ENCODE data around the gene APOA4.

Gene APOA4

GRCh38 chr11:116823031-116823843 lies at the start of gene APOA4:
TSS of gene APOA4 (minus strand) at chr11:116823304. CDS start at chr11:116823191, 113 bp downstream.
- no peak for DNase-seq

DNA sequence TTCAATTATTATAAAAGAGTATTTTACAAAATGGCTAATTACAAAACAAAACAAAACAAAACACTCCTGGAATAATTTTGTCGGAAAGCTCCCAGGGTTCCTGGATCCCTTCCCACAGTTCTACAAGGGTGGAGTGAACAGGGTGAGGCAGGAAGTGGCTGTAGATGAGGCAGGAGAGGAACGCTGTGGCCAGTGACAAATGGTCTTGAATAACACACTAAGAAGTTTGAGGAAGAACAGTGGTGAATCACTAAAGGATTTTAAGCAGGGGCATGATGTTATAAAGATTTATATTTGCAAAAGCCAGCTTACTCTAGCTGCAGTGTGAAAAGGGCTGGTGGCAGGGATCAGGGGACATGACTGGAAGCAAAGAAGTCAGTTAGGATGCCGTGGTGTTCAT lies 48.1 kb upstream of the APOA4 start:
- no peak for DNase-seq

DNA sequence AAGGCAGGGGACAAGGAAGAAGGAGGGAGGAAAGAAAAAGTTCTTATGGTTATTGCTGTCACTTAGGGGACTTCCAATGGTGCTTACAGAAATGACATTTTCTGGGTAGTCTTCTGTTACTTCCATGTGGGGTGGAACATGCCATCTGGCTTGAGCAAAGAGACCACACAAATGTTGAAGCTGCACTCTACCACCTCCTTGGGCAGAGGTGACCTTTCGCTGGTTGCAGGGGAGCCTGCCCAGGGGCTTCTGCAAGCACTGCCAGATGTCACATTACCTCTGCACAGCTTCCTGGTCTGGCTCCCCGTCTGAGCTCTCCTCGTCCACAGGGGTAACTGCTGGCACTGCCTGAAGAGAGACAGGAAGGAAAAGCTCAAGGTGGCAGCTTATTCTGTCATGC lies 47.0 kb upstream of the APOA4 start:
- DNase-seq: no peak

DNA sequence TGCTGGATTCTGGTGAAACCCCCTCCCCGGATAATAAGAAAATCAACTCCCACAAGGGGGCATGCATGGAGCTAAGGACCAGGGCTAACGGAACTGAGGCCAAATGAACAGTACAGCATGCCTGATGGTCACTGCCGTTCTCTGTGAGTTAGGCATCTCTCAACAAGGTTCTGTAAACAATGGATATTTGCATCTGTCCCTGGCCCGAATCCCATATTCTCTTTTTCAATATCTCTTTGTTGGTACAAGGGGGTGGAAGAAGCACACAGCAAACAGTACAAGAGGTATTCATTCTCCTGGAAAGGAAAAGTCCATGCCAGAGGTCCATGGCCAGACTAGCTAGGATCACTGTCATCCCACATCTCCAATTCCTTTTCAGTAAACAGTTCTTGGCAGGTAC lies 46.5 kb upstream of the APOA4 start:
- DNase-seq: no peak

GRCh38 chr11:116868066-116868465 lies 45.0 kb upstream of the APOA4 start:
- no peak for DNase-seq

DNA sequence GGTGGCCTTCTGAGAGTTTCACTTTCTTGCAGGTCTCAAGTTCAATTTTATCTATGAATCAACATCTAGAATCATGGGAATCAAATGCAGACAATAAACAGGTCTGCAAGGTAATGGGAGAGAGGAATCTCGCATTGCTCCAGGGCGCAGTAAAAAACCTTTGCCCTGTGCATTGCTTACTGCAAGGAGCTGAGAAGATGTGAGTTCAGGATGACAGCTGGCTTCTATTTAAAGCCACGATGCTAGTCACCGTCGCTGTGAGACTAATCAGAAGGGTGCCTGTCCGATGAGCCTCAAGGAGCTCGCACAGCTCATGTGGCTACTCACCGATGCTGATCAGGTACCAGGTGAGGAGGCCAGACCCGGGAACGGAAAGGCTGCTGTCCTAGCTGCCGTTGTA lies 44.5 kb upstream of the APOA4 start:
- DNase-seq: no peak

GRCh38 chr11:116866804-116867455 lies 43.8 kb upstream of the APOA4 start:
- DNase-seq: no peak

DNA sequence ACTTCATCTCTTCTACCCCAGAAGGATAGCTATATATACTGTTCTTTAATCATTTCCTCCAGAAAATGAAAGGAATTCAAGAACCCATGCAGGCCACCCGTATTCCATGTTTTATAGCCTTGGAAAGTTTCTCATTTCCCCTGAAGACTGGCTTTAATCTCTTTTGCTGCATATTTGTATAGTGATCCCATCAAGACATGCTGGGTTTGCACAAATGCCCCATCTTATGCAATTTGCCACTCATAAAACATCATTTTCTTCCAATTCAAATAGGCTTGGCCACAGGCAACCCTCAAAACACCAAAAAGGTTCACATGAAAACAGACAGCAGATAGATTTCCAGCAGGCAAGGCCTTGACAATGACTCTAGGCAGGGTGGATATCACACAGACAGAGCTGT lies 42.6 kb upstream of the APOA4 start:
- no peak for DNase-seq

GRCh38 chr11:116864531-116864930 lies 41.4 kb upstream of the APOA4 start:
- no peak for DNase-seq

DNA sequence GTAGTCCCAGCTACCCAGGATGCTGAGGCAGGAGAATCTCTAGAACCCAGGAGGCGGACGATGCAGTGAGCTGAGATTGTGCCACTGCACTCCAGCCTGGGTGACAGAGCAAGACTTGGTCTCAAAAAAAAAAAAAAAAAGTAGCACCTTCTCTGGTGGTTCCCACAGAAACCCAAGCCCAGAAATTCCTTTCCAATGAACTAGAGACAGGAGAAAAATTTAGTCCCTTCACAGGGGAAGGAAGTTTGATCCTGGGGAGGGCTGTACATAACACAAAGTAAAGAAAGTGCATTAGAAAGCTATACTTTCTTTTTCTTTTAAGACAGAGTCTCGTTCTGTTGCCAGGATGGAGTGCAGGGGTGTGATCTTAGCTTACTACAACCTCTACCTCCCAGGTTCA lies 39.8 kb upstream of the APOA4 start:
- no peak for DNase-seq

DNA sequence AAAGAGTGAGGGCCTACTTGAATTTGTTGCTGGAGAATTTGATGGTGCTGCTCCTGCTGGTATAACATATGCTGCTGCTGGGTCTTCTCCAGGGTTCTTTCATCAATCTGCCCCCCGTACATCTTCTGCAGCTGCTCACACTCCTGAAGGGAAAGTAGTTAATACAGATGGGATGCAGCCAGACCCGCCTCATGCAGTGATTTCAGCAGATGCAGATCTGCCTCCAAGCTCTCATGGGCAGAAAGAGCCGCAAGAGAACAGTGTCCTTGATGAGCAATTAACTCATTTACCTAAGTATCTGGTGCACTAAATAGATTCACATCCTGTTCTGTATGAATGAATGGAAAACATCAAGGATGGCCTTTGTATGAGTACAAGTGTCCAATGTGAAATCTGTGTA lies 39.1 kb upstream of the APOA4 start:
- no peak for DNase-seq

DNA sequence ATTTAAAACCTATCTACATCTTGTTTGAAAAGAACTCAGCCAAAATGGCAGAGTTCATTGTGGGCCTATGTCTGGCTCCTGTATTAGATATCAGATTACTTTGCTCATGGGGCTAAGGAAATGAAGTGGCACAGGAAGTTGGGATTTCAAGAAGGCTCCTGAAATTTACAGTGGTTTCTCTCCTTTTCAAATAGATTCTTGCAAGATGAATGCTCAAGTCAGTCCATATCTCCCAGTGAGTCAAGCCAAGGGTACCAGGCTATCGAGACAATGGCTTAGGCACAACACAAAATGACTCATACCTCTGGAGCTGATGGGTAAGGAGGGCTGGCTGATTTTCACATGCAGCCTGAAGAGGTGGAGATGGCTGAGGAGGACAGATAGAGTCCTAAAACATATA lies 38.4 kb upstream of the APOA4 start:
- DNase-seq: no peak

DNA sequence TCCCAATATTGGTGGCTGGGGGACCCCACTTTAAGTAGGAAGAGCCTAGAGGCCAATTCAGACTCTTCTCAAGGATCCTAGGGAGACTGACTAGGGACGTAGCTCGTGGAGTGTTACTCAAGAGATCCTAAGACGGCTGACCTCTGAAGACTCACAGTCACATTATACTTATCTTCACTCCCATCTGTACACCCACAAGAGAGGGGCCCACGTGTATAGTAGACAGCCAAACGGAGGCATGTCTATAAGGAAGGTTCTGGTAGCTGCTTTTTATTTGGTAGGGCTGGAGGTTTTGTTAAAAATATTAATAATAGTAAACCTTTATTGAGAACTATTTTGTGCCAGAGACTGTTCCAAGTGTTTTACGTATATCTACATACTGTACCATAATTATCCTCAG lies 37.2 kb upstream of the APOA4 start:
- no peak for DNase-seq

- no peak for DNase-seq
Observed at GRCh38 chr11:116859175-116859574, 36.1 kb upstream of the APOA4 start.

DNA sequence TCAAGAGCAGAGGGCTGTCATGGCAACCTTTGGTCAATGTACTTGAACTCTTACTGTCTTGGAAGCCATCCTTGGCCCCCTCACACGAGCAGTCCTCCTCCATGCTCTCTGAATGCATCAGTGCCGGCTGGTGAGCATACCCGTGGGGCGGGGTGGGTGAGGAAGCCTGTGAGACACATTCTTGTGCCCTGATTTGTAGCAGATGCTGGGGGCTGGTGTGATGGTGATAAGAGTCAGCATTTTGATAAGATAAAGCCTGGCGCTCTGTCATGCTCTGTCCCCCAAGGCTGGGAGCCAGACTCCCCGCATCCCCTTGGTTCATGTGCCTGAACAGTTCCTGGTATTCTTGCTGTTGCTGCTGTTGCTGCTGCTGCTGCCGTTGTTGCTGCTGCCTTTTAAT lies 34.8 kb upstream of the APOA4 start:
- DNase-seq: no peak

DNA sequence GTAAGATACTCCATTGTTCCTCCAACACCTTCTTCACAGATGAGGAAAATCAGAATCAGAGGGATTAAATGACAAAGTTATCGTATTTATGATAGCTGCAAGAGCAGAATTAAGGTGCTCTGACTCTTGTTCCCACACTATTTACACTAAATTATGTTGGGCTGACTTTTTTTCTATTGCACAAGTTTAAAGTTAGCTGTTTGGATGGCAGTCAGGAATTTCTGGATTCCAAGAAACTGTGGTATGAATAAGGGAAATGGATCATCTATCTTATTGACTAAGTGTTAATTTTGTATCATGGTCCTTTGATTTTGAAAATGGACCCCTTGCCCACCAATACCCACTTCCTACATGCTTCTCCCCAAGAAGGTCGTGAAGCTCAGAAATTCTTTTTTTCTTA lies 34.2 kb upstream of the APOA4 start:
- no peak for DNase-seq

DNA sequence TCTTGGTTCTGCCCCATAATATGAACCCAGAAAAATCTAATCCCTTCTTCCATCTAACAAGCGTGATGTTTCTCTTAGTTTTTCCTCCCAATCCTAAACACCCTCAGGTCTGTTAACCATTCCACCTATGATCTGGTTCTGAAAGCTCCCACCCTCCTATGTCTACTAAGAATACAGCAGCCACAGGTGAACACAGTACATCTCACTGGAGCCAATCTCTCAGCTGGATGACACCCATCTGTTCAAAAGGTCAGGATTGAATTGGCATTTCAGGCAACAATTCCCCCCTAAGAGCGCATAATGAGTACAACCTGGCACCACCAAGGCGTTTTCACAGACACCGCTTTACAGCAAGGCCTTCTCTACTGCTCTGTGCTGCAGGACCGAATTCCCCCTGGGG lies 33.3 kb upstream of the APOA4 start:
- no peak for DNase-seq

- DNase-seq: no peak
Observed at GRCh38 chr11:116855413-116855812, 32.3 kb upstream of the APOA4 start.

DNA sequence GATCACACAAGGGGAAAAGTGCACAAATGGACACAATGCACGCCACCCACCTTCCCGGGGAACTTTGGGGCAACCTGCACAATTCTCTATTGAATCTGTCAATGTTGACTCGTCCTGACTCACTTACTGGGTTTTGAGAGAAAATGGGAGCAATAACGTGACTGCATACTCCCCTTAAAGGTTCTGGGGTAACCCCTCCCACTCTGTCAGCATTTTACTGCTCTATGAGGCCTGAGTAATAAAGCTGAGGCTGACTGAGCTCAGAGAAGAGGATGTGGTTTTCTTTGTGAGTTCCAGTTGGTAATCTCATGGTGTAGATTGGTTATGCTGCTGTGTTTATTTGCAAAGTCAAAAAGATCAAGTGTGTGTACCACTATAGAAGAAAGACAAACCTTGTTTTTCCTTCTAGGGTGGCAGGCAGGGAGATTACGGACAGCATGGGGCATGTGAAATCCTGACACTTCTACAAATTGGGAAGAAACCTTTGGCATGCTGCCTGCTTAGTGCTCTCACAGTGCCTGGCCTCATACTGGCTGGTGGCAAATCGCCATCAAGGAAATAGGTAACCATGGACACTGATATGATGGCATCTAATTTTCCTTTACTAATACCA lies 30.5 kb upstream of the APOA4 start:
- no peak for DNase-seq

DNA sequence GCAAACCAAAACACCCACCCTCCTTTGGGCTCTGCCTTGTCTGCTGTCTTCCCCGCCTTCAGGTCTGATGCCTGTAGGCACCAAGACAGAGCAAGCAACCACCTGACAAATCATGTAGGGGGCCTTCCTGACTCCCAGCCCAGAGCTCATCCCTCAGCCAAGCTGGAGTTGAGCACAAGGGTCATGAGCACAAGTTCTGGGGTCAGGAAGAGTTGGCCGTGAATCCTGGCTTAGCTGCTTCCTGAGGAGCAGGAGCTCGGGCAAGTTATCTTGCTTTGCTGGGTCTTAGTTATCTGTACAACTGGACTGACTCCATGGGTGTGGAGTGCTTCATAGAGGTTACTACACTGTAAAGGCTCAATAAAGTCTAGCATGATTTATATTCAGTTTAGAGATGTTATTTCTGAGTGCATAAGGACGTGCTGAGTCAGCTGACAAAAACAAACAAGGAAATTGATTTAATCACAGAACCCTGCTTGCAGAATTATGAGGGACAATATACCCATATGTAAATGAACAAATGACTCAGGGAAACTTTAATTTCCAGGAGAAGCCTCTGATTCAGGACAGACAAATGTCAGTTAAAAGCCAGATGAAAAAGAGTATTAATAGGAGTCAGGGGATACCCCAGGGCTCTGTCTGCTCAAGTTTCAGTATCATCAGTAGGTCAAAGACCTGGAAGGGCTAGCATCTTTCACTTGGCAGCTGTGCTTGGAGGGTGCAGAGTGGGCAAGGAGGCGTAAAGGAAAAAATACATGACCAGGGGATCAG lies 29.3 kb upstream of the APOA4 start:
- DNase-seq: no peak

DNA sequence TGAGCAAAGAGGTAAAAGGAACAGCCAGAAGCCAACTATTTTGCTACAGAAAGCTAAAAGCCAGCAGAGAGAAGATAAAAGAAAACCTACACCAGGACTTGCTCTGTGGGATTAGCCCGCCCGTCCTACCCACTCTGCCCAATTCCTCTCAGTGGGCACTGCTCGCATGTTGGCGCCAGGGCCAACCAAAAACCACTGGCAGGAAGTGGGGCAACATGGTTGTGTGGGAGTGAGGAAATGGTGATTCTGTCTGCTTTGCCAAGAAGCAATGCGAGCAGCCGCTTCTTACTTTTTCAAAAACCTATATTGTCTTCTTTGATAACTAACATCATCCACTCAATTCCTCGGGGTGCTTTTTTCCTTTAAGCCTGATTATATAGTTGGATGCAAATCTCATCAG lies 28.5 kb upstream of the APOA4 start:
- no peak for DNase-seq

- no peak for DNase-seq
Observed at GRCh38 chr11:116849486-116849885, 26.4 kb upstream of the APOA4 start.

DNA sequence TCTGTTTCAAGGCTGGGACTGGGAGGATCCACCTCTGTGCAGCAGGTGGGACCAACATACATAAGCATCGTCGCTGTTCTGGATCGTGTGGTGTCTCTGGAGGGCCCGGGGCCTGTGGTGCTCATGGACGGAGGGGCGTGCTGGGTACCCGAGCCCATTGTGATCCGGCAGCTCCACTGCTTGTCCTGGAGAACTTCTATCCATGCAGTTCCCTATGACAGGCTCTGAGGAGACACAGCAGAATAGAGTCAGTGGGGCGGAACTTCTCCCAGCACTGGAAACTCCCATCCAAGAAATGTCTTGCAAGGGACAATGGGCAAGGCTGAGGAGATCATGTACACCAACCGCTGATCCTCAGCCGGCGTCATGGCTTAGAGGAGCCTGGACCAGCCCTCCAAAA lies 26.0 kb upstream of the APOA4 start:
- DNase-seq: no peak

DNA sequence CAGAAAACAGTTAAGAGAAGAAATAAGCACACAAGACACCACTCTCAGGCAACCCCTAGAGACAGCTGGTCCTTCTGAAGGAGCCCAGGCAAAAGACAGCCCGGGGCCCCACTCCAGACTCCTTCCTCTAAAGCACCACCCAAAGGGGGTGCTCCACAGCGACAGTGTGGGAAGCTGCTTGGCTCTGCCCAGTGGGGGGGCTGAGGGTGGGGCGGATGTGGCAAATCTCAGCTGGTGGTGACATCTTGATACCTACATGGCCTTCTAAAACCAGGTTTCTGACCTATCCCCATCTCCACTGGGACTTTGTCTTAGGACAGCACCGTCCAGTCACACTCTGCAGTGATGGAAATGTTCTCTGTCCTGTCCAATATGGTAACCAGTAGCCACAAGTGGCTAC lies 24.5 kb upstream of the APOA4 start:
- DNase-seq: no peak
